Smooth muscle cell (in vitro differentiated cells): ENCODE data around the gene MYADML2. TPM values are rescaled to one million over a fixed set of nuclear protein-coding genes. Genes with fewer than 3 reads are reported as not detected.

Experiments used
- DNase-seq: peaks from one replicate; lab custom pipeline; 2025; ENCODE audit not compliant: unreplicated experiment; lab: John Stamatoyannopoulos, UW
- H2AFZ ChIP-seq: fragments of 200-600 bp; sonication (generic); 2 replicates; pipeline ENCODE4 v1.6.0; 2016; ENCODE audit warnings: antibody characterized with exemption, low read depth, mild to moderate bottlenecking
- H3F3A ChIP-seq: fragments of 200-600 bp; sonication (generic); 2 replicates; pipeline ENCODE4 v1.6.0; 2017; ENCODE audit warnings: antibody characterized with exemption, low read depth
- H3K27ac ChIP-seq: fragments of 200-600 bp; sonication (generic); 2 replicates; pipeline ENCODE4 v1.5.1; 2016; ENCODE audit warnings: low read depth, mild to moderate bottlenecking
- H3K27me3 ChIP-seq: fragments of 200-600 bp; sonication (generic); 2 replicates; pipeline ENCODE4 v1.6.1; 2016; ENCODE audit warnings: low read depth, mild to moderate bottlenecking
- H3K36me3 ChIP-seq: fragments of 200-600 bp; sonication (generic); 2 replicates; pipeline ENCODE4 v1.5.1; 2016; ENCODE audit warnings: low read depth
- H3K4me1 ChIP-seq: fragments of 200-600 bp; sonication (generic); 2 replicates; pipeline ENCODE4 v1.5.1; 2016; ENCODE audit warnings: low read depth
- H3K4me2 ChIP-seq: fragments of 200-600 bp; sonication (generic); 2 replicates; pipeline ENCODE4 v1.6.0; 2016; ENCODE audit warnings: mild to moderate bottlenecking
- H3K4me3 ChIP-seq: fragments of 200-600 bp; sonication (generic); 2 replicates; pipeline ENCODE4 v1.5.1; 2016; ENCODE audit warnings: mild to moderate bottlenecking
- H3K79me2 ChIP-seq: fragments of 200-600 bp; sonication (generic); 2 replicates; pipeline ENCODE4 v1.6.0; 2016; ENCODE audit warnings: low read depth, mild to moderate bottlenecking
- H3K9ac ChIP-seq: fragments of 200-600 bp; sonication (generic); 2 replicates; pipeline ENCODE4 v1.6.0; 2016; ENCODE audit warnings: low read depth
- H3K9me3 ChIP-seq: fragments of 200-600 bp; sonication (generic); replicated peaks from 2 replicates; pipeline ENCODE4 v1.5.1; 2016; ENCODE audit warnings: low read depth
- H4K20me1 ChIP-seq: fragments of 200-600 bp; sonication (generic); 2 replicates; pipeline ENCODE4 v1.6.0; 2016; ENCODE audit warnings: low read depth
- CTCF ChIP-seq: fragments of 200-600 bp; sonication (generic); IDR thresholded peaks from 2 replicates; pipeline ENCODE4 v1.5.1; 2017; ENCODE audit warnings: borderline replicate concordance, mild to moderate bottlenecking, antibody characterized with exemption; ENCODE audit not compliant: insufficient read depth, poor library complexity, severe bottlenecking
- WGBS: methylation state at CpG from one replicate; pipeline ENCODE4 v1.1.7; 2016; ENCODE audit warnings: low lambda C conversion rate; 5-methylcytosine and 5-hydroxymethylcytosine counted together
- polyA plus RNA-seq: library from polyadenylated mRNA; unstranded; fragments of >200 nt; fragmentation: Nextera tagmentation; extraction: Ambion mirVana; gene quantifications from 2 replicates; pipeline ENCODE4 v1.2.1, GENCODE V29; 2016
- total RNA-seq: library from RNA; depleted of rRNA; stranded (reverse); fragments of >200 nt; gene quantifications from 2 replicates; pipeline ENCODE4 v1.2.3, GENCODE V29; 2014

MYADML2 gene
- total and polyA plus RNA-seq, 2 experiments from 2014 or later = not detected

GRCh38 chr17:81994593-81995462 lies 47.8 kb upstream of the MYADML2 start:
- Histone ChIP-seq H3K9ac (no peak overlapping the region), H4K20me1 (peaks cover 20% of the 10 kb centered on the region), H3K9me3 (no peaks in the 10 kb centered on the region), H3K27me3 (no peaks in the 10 kb centered on the region), H3K36me3 (no peaks in the 10 kb centered on the region), H3K27ac (no peak overlapping the region), H3K4me3 (no peak overlapping the region), H2AFZ (no peak overlapping the region), H3K79me2 (peaks cover 9% of the 10 kb centered on the region), H3F3A (no peaks in the 10 kb centered on the region), H3K4me1 (peaks cover 25% of the 10 kb centered on the region), H3K4me2 (no peak overlapping the region)
- DNase-seq = no peak
- no peak for TF ChIP-seq CTCF
- 92% methylated on average over 36 of the region's 39 CpGs for WGBS

GRCh38 chr17:81993729-81994592 lies 46.9 kb upstream of the MYADML2 start:
- Histone ChIP-seq H3K27me3 (no peaks in the 10 kb centered on the region), H3K79me2 (peaks cover 9% of the 10 kb centered on the region), H3K4me1 (peaks cover 25% of the 10 kb centered on the region), H3K27ac (no peak overlapping the region), H3K9me3 (no peaks in the 10 kb centered on the region), H3F3A (no peaks in the 10 kb centered on the region), H4K20me1 (peaks cover 18% of the 10 kb centered on the region), H2AFZ (no peak overlapping the region), H3K9ac (no peak overlapping the region), H3K36me3 (no peaks in the 10 kb centered on the region), H3K4me2 (no peak overlapping the region), H3K4me3 (no peak overlapping the region)
- no peak for TF ChIP-seq CTCF
- DNase-seq = no peak
- 96% methylated on average over 37 of the region's 37 CpGs for WGBS

GRCh38 chr17:81992306-81993102 lies 45.5 kb upstream of the MYADML2 start:
- Histone ChIP-seq H3K79me2 (peaks cover 9% of the 10 kb centered on the region), H3K9me3 (no peaks in the 10 kb centered on the region), H3K27ac (peak overlapping the region; percentile 50), H3K4me3 (peak overlapping the region; percentile 9), H4K20me1 (peaks cover 16% of the 10 kb centered on the region), H3K4me2 (peak overlapping the region; percentile 81), H3F3A (no peaks in the 10 kb centered on the region), H3K9ac (no peak overlapping the region), H3K36me3 (no peaks in the 10 kb centered on the region), H3K4me1 (peaks cover 25% of the 10 kb centered on the region), H3K27me3 (no peaks in the 10 kb centered on the region), H2AFZ (no peak overlapping the region)
- no peak for TF ChIP-seq CTCF
- no peak for DNase-seq
- 58% methylated on average over 30 of the region's 31 CpGs for WGBS
